Naive thymus-derived CD8-positive, alpha-beta T cell (primary cell): ENCODE measurements around the gene PLA2G15. TPM values are rescaled to one million over a fixed set of nuclear protein-coding genes. Genes with fewer than 3 reads are reported as not detected.

Experiments
- ATAC-seq, 2 donors: fragments of 150-1000 bp; cut with Tn5 transposase in 1 of 2; sonication (Bioruptor Pico), chemical (Tn5 transposase) in 1 of 2; 1 replicate in 1 of 2; 2 replicates in 1 of 2; pipeline ENCODE4 v1.10.0; 2021; ENCODE audit warnings: mild to moderate bottlenecking in 2 of 2, moderate library complexity in 2 of 2
- POLR2A ChIA-PET: fragments of 350-600 bp; sonication (Branson Sonifier 250); formaldehyde crosslinking; loops from one replicate; lab custom pipeline; 2021; ENCODE audit warnings: antibody characterized with exemption; lab: Charles Lee
- DNase-seq, 10 donors: peaks; one replicate each; pipeline versions ENCODE4 v3.0.0 to v3.0.0-alpha.2; 2020 to 2022
- H3K27ac Mint-ChIP-seq, 10 donors: one replicate each; pipeline ENCODE4 v1.8.0; 2020 to 2022; ENCODE audit warnings: mild to moderate bottlenecking in 10 of 10, mixed read lengths in 10 of 10, moderate library complexity in 4 of 10, inconsistent platforms in 1 of 10
- H3K27me3 Mint-ChIP-seq, 5 donors: one replicate each; pipeline ENCODE4 v1.8.0; 2021 to 2022; ENCODE audit warnings: mixed read lengths in 5 of 5
- H3K36me3 Mint-ChIP-seq, 3 donors: one replicate each; pipeline ENCODE4 v1.8.0; 2020 to 2022; ENCODE audit warnings: mixed read lengths in 3 of 3, mild to moderate bottlenecking in 2 of 3, inconsistent platforms in 1 of 3
- H3K4me1 Mint-ChIP-seq, 4 donors: one replicate each; pipeline ENCODE4 v1.8.0; 2021 to 2022; ENCODE audit warnings: mixed read lengths in 4 of 4
- H3K4me3 Mint-ChIP-seq, 10 donors: one replicate each; pipeline ENCODE4 v1.8.0; 2020 to 2022; ENCODE audit warnings: mild to moderate bottlenecking in 10 of 10, mixed read lengths in 10 of 10, moderate library complexity in 6 of 10, inconsistent platforms in 1 of 10
- H3K9me3 Mint-ChIP-seq, 9 donors: one replicate each; pipeline ENCODE4 v1.8.0; 2020 to 2022; ENCODE audit warnings: mixed read lengths in 9 of 9, mild to moderate bottlenecking in 3 of 9, inconsistent platforms in 1 of 9, moderate library complexity in 1 of 9
- microRNA-seq: library from miRNA; unstranded; fragments of <30 nt; microRNA quantifications from one replicate; pipeline ENCODE4 v1.2.0, GENCODE V29; 2022; ENCODE audit warnings: borderline microRNAs expressed
- polyA plus RNA-seq, 3 donors: library from polyadenylated mRNA; unstranded; fragments of 300-500 nt; fragmentation: Illumina TruSeq; gene quantifications; one replicate each; pipeline ENCODE4 v1.2.3, GENCODE V29; 2021
- total RNA-seq, 8 experiments: library from RNA in 2 of 8; stranded (reverse) in 2 of 8; gene quantifications; one replicate each; pipeline ENCODE4 v1.2.3 and lab custom pipeline; 2021 to 2026

Gene PLA2G15
- total and polyA plus RNA-seq, 5 experiments from 2014 or later = 2.4 to 9.6 (median 6.3) TPM

DNA sequence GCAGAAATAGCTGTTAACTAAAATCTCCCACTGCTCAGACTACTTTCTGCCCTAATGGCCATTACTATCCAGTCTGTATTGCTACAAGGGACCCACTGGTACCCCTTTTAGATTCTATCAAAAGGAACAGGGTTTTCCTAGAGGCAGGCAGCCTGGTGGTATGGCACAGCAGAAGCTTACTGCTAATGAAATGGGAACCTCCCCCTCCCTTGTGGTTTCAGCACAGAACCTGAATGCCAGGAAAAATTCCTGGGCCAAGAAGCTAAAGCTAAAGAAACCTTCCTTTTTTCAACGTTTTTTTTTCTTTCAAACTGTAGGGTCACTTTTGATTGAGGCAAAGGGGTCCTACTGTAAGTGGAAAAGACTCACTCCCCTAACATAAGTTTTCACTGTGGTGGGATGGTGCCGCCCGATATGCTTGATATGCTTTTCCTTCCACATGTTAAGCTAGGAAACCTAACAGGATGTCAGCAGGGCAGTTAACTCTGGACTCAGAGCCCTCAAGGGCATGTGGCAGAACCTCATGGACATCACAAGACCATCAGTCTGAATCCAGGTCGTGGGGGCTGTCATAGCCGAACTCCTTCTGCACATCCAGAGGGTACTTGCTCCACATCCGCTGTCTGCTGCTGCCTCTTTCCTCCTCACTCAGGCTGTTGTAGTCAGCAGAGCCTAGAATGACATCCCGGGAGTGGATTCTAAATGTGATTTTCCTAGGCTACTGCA, 55.7 kb downstream of the PLA2G15 start:
- no peak overlapping the region for H3K4me3 Mint-ChIP-seq
- POLR2A ChIA-PET = interaction anchor here (2.0 to 34.3 kb wide), 2 partner anchors 10 to 25 kb away, joined by 13 to 1294 read pairs; partner anchors contain the start of genes PRMT7, SLC7A6 and SLC7A6OS
- H3K36me3 Mint-ChIP-seq = peaks cover 4 to 93% (median 27%) of the 10 kb centered on the region in 3 donors
- peak overlapping the region in 8 of 10 donors; percentile 1 to 87 (median 38) for H3K27ac Mint-ChIP-seq
- peaks cover 8 to 37% (median 22%) of the 10 kb centered on the region in 4 donors for H3K4me1 Mint-ChIP-seq
- ATAC-seq (no peak), DNase-seq (no peak)
- no peaks in the 10 kb centered on the region for H3K27me3 Mint-ChIP-seq
- H3K9me3 Mint-ChIP-seq = no peaks in the 10 kb centered on the region

DNA sequence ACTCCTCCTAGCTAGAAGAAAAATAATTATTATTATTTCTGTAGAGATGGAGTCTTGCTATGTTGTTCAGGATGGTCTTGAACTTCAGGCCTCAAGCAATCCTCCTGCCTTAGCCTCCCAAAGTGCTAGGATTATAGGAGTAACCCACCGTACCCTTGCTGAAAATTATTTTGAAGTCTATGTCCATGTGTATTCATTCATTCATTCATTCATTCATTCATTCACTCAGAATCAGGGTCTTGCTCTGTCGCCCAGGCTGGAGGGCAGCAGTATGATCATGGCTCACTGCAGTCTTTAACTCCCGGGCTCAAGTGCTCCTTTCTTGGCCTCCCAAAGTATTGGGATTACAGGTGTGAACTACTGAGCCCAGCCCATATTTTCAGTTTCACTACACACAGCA, 61.5 kb downstream of the PLA2G15 start:
- peaks cover 16 to 39% (median 31%) of the 10 kb centered on the region in 4 donors for H3K4me1 Mint-ChIP-seq
- no peak overlapping the region for H3K4me3 Mint-ChIP-seq
- POLR2A ChIA-PET = interaction anchor here (0.6 to 34.3 kb wide), 3 partner anchors 11 to 137 kb away, joined by 3 to 1294 read pairs (median 5); partner anchors contain the start of gene SLC7A6
- no peaks in the 10 kb centered on the region for H3K27me3 Mint-ChIP-seq
- ATAC-seq = no peak
- H3K36me3 Mint-ChIP-seq = peaks cover 3 to 65% (median 13%) of the 10 kb centered on the region in 3 donors
- no peak for DNase-seq
- peak overlapping the region in 8 of 10 donors; percentile 6 to 73 (median 52) for H3K27ac Mint-ChIP-seq
- no peaks in the 10 kb centered on the region for H3K9me3 Mint-ChIP-seq

DNA sequence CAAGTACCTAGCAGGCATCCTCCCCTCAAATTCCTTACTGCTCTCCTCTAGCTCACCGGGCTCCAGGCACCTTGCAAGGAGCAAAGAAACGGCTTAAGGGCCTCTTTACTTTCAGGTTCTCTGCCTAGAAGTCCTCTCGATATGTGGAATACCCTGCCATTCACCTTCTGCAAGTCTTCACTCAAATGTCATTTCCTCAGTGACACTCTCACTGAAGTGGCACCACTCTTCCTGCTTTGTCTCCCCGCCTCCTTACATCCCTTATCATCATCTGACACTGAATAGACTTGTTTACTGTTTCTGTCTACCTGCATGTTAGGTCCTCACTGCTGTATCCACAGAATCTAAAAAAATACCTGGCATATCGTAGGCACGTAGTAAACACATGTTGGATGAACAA, 64.6 kb downstream of the PLA2G15 start:
- DNase-seq (peak in 1 of 10 donors; percentile 35), ATAC-seq (no peak)
- Mint-ChIP-seq H3K27ac (peak overlapping the region; percentile 85 to 98 (median 96)), H3K4me1 (peaks cover 22 to 61% (median 55%) of the 10 kb centered on the region in 4 donors), H3K36me3 (peaks cover 0 to 51% (median 3%) of the 10 kb centered on the region in 3 donors), H3K4me3 (peak overlapping the region; percentile 95 to 99 (median 97)), H3K9me3 (no peaks in the 10 kb centered on the region), H3K27me3 (no peaks in the 10 kb centered on the region)
- POLR2A ChIA-PET = interaction anchor here (34.3 kb wide), 1 partner anchor 34 kb away, joined by 1294 read pairs; the partner anchor contains the start of gene SLC7A6

DNA sequence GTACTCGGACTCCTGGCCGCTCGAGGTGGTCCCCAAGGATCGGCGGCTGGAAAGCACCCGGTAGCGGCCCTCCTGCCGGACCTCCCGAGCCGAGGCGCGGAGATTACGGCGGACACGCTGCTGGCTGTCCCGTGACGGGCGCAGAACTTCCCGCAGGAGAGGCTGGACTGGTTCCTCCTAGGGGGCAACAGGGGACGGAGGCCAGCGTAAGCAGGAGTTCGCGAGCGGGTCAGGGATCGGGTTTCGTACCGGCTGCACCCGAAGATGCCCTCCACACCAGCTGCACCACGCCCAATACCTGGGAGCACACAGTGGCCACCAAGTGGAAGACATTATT, 65.2 kb downstream of the PLA2G15 start:
- H3K9me3 Mint-ChIP-seq = no peaks in the 10 kb centered on the region
- H3K27ac Mint-ChIP-seq = peak overlapping the region; percentile 85 to 98 (median 96)
- peak in 1 of 10 donors; percentile 19 for DNase-seq
- peak overlapping the region; percentile 95 to 99 (median 97) for H3K4me3 Mint-ChIP-seq
- H3K27me3 Mint-ChIP-seq = no peaks in the 10 kb centered on the region
- H3K36me3 Mint-ChIP-seq = peaks cover 0 to 51% (median 3%) of the 10 kb centered on the region in 3 donors
- POLR2A ChIA-PET = interaction anchor here (0.6 to 34.3 kb wide), 14 partner anchors 10 to 377 kb away, joined by 3 to 1294 read pairs (median 4); partner anchors contain the start of genes ESRP2, PLA2G15, SLC7A6 and SMPD3
- no peak for ATAC-seq
- H3K4me1 Mint-ChIP-seq = peaks cover 23 to 64% (median 60%) of the 10 kb centered on the region in 4 donors

Small RNA genes within 50 kb of the gene (microRNA-seq; reads per million reads assigned to microRNA genes)
- gene MIR6773 = not detected

Other genes with a start within 250 kb of the PLA2G15 start
- 100 to 1,000 TPM; 151 to 157 TPM for gene DPEP2, start 245.9 kb upstream of the PLA2G15 start, total RNA-seq
- 10 to 100 TPM; 29.0 to 47.9 (median 40.4) TPM for gene DPEP2, start 245.9 kb upstream of the PLA2G15 start, polyA plus RNA-seq
- not detected for gene DPEP2NB, start 229.5 kb upstream of the PLA2G15 start, total RNA-seq
- gene DPEP2NB, start 229.5 kb upstream of the PLA2G15 start, polyA plus RNA-seq = not detected
- gene DDX28, start 222.1 kb upstream of the PLA2G15 start, total RNA-seq = 10 to 100 TPM; 25.0 to 26.2 TPM
- gene DDX28, start 222.1 kb upstream of the PLA2G15 start, polyA plus RNA-seq = 10 to 100 TPM; 49.7 to 60.6 (median 53.9) TPM
- gene DUS2, start 222.1 kb upstream of the PLA2G15 start, total RNA-seq = 10 to 100 TPM; 18.2 to 21.1 TPM
- gene DUS2, start 222.1 kb upstream of the PLA2G15 start, polyA plus RNA-seq = 10 to 100 TPM in 2 of 3 donors, 1 to 10 TPM in 1; 6.4 to 13.1 (median 10.5) TPM
- 100 to 1,000 TPM; 156 to 162 TPM for gene NFATC3, start 160.0 kb upstream of the PLA2G15 start, total RNA-seq
- gene NFATC3, start 160.0 kb upstream of the PLA2G15 start, polyA plus RNA-seq = 100 to 1,000 TPM in 1 of 3 donors, 10 to 100 TPM in 2; 85.2 to 102 (median 86.6) TPM
- under 1 TPM; 0.22 to 0.36 TPM for gene ESRP2, start 9.2 kb upstream of the PLA2G15 start, total RNA-seq
- under 1 TPM in 1 of 3 donors, not detected in 2; 0.64 TPM for gene ESRP2, start 9.2 kb upstream of the PLA2G15 start, polyA plus RNA-seq
- 100 to 1,000 TPM; 211 to 228 TPM for gene SLC7A6, start 19.2 kb downstream of the PLA2G15 start, total RNA-seq
- gene SLC7A6, start 19.2 kb downstream of the PLA2G15 start, polyA plus RNA-seq = 10 to 100 TPM; 14.3 to 20.2 (median 19.2) TPM
- 10 to 100 TPM; 46.0 to 52.0 TPM for gene SLC7A6OS, start 65.6 kb downstream of the PLA2G15 start, total RNA-seq
- gene SLC7A6OS, start 65.6 kb downstream of the PLA2G15 start, polyA plus RNA-seq = 10 to 100 TPM; 18.8 to 27.5 (median 23.3) TPM
- gene PRMT7, start 65.6 kb downstream of the PLA2G15 start, total RNA-seq = 100 to 1,000 TPM; 110 to 112 TPM
- 10 to 100 TPM; 35.7 to 49.9 (median 43.2) TPM for gene PRMT7, start 65.6 kb downstream of the PLA2G15 start, polyA plus RNA-seq
- under 1 TPM; 0.27 to 0.88 TPM for gene SMPD3, start 203.1 kb downstream of the PLA2G15 start, total RNA-seq
- 1 to 10 TPM in 1 of 3 donors, under 1 TPM in 2; 0.80 to 3.5 (median 0.94) TPM for gene SMPD3, start 203.1 kb downstream of the PLA2G15 start, polyA plus RNA-seq